ENCODE results near the gene CEP128. TPM values are rescaled to one million over a fixed set of nuclear protein-coding genes. Genes with fewer than 3 reads are reported as not detected.

The CEP128 gene
- total RNA-seq, 2 experiments from 2014 or later, result 71.9 to 137 TPM

DNA sequence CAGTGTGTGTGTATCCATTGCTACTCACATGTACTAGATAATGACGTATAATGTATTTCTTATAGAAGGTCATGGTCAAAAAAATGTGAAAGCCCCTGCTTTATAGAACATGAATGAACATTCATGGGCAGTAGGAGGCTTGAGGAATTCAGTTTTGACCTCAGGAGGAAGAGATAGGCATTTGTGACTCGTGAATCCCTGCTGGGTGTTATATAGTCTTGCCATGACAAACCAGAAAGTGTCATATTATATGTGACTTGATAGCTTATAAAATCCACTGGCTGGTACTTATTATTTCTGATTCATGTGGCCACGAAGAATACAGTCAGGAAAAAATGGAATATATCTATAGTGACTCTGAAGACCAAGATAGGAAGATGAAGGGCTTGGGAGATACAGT is 287.6 kb downstream of the CEP128 start:
- intact Hi-C loops (cut with micrococcal nuclease; ENCODE audit: unreplicated experiment), result no loop called here
- H3K79me2 ChIP-seq (ENCODE audit: insufficient read depth, low read depth, low read length), result no peaks in the 10 kb centered on the region
- CTCF ChIA-PET (ENCODE audit: unreplicated experiment), result no interaction called here
- no peaks in the 10 kb centered on the region for H3K9me3 ChIP-seq (ENCODE audit: low read length)
- H3K36me3 ChIP-seq (ENCODE audit: insufficient read depth, low read length), result no peaks in the 10 kb centered on the region
- H3K27ac ChIP-seq (ENCODE audit: low read depth, low read length, poor library complexity, severe bottlenecking), result no peak overlapping the region
- H3K4me2 ChIP-seq (ENCODE audit: low read length), result no peak overlapping the region
- TF ChIP-seq EZH2phosphoT487 (IDR thresholded peaks at IDR 0.05; ENCODE audit: borderline replicate concordance, low read depth, low read length), result no peak
- TF ChIP-seq, protein P1, sequence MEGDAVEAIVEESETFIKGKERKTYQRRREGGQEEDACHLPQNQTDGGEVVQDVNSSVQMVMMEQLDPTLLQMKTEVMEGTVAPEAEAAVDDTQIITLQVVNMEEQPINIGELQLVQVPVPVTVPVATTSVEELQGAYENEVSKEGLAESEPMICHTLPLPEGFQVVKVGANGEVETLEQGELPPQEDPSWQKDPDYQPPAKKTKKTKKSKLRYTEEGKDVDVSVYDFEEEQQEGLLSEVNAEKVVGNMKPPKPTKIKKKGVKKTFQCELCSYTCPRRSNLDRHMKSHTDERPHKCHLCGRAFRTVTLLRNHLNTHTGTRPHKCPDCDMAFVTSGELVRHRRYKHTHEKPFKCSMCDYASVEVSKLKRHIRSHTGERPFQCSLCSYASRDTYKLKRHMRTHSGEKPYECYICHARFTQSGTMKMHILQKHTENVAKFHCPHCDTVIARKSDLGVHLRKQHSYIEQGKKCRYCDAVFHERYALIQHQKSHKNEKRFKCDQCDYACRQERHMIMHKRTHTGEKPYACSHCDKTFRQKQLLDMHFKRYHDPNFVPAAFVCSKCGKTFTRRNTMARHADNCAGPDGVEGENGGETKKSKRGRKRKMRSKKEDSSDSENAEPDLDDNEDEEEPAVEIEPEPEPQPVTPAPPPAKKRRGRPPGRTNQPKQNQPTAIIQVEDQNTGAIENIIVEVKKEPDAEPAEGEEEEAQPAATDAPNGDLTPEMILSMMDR (conservative IDR thresholded peaks at IDR 0.05; ENCODE audit: low read length), result no peak
- POLR2A ChIA-PET, result no interaction called here
- H2AFZ ChIP-seq (ENCODE audit: low read length), result no peak overlapping the region
- H3K4me3 ChIP-seq (ENCODE audit: low read depth, low read length, poor library complexity, severe bottlenecking), result no peak overlapping the region
- H3K9me2 ChIP-seq (ENCODE audit: insufficient read depth, low read length), result no peaks in the 10 kb centered on the region
- DNase-seq (ENCODE audit: low spot score), result no peak
- BruUV-seq (replicated peaks), result no TSS peak
- no peaks in the 10 kb centered on the region for H4K20me1 ChIP-seq (ENCODE audit: insufficient read depth, low read length)
- no peaks in the 10 kb centered on the region for H3K4me1 ChIP-seq (ENCODE audit: insufficient read depth, low read length, poor library complexity, severe bottlenecking)

DNA sequence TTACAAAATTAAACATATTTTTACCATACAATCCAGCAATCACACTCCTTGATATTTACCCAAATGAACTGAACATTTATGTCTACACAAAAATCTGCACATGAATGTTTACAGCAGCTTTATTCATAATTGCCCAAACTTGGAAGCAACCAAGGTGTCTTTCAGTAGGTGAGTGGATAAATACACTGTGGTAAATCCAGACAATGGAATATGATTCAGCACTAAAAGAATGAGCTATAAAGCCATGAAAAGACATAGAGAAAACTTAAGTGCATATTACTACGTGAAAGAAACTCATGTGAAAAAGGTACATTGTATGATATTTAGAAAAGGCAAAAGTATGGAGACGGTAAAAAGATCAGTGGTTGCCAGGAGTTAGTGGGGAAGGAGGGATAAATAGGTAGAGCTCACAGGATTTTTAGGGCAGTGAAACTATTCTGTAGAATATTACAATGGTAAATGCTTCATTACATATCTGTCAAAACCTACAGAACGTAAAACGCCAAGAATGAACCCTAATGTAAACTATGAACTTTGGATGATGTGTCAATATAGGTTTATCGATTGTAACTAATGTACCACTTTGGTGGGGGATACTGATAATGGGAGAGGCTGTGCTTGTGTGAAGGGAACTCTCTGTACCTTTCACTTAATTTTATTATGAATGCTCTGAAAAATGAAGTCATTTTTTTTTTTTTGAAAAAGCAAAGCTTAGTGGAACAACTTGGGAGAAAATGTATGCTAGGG is 295.7 kb downstream of the CEP128 start:
- H2AFZ ChIP-seq (ENCODE audit: low read length), result no peak overlapping the region
- H3K4me3 ChIP-seq (ENCODE audit: low read depth, low read length, poor library complexity, severe bottlenecking), result no peak overlapping the region
- TF ChIP-seq, protein P1 (conservative IDR thresholded peaks at IDR 0.05; ENCODE audit: low read length), result no peak
- TF ChIP-seq EZH2phosphoT487 (IDR thresholded peaks at IDR 0.05; ENCODE audit: borderline replicate concordance, low read depth, low read length), result no peak
- H3K36me3 ChIP-seq (ENCODE audit: insufficient read depth, low read length), result no peaks in the 10 kb centered on the region
- BruUV-seq (replicated peaks), result no TSS peak
- H3K9me2 ChIP-seq (ENCODE audit: insufficient read depth, low read length), result no peaks in the 10 kb centered on the region
- H3K79me2 ChIP-seq (ENCODE audit: insufficient read depth, low read depth, low read length), result no peaks in the 10 kb centered on the region
- H4K20me1 ChIP-seq (ENCODE audit: insufficient read depth, low read length), result no peaks in the 10 kb centered on the region
- ChIA-PET POLR2A (interaction anchor here (0.6 to 1.1 kb wide), 4 partner anchors 18 to 821 kb away, joined by 3 read pairs; no protein-coding TSS in a partner anchor), CTCF (ENCODE audit: unreplicated experiment) (no interaction called here)
- H3K4me1 ChIP-seq (ENCODE audit: insufficient read depth, low read length, poor library complexity, severe bottlenecking), result no peaks in the 10 kb centered on the region
- intact Hi-C loops (cut with micrococcal nuclease; ENCODE audit: unreplicated experiment), result no loop called here
- H3K27ac ChIP-seq (ENCODE audit: low read depth, low read length, poor library complexity, severe bottlenecking), result no peak overlapping the region
- H3K4me2 ChIP-seq (ENCODE audit: low read length), result no peak overlapping the region
- DNase-seq (ENCODE audit: low spot score), result no peak
- H3K9me3 ChIP-seq (ENCODE audit: low read length), result no peaks in the 10 kb centered on the region

DNA sequence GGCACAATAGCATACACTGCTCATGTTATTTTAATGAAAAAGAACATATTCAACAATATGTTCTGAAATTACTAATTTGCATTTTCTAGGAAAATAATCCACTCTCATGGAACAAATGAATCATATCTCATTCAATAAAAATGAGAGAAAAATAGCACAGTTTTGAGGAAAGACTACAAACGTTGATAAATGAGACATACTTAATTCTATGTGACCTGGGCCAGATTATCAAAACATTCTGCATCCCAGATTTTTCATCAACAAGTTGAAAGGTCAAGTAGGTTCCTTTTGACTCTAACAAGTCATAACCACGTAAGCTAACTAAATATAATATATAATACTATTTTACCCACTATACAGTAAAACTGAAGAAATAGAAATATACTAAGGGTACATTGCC is 296.7 kb downstream of the CEP128 start:
- intact Hi-C loops (cut with micrococcal nuclease; ENCODE audit: unreplicated experiment), result no loop called here
- no peak overlapping the region for H3K4me3 ChIP-seq (ENCODE audit: low read depth, low read length, poor library complexity, severe bottlenecking)
- no peaks in the 10 kb centered on the region for H3K36me3 ChIP-seq (ENCODE audit: insufficient read depth, low read length)
- H3K4me2 ChIP-seq (ENCODE audit: low read length), result no peak overlapping the region
- ChIA-PET CTCF (ENCODE audit: unreplicated experiment) (no interaction called here), POLR2A (no interaction called here)
- no peak overlapping the region for H2AFZ ChIP-seq (ENCODE audit: low read length)
- no peaks in the 10 kb centered on the region for H3K79me2 ChIP-seq (ENCODE audit: insufficient read depth, low read depth, low read length)
- no peak overlapping the region for H3K27ac ChIP-seq (ENCODE audit: low read depth, low read length, poor library complexity, severe bottlenecking)
- DNase-seq (ENCODE audit: low spot score), result no peak
- BruUV-seq (replicated peaks), result no TSS peak
- no peaks in the 10 kb centered on the region for H3K9me3 ChIP-seq (ENCODE audit: low read length)
- TF ChIP-seq EZH2phosphoT487 (IDR thresholded peaks at IDR 0.05; ENCODE audit: borderline replicate concordance, low read depth, low read length), result no peak
- TF ChIP-seq, protein P1 (conservative IDR thresholded peaks at IDR 0.05; ENCODE audit: low read length), result no peak
- H4K20me1 ChIP-seq (ENCODE audit: insufficient read depth, low read length), result no peaks in the 10 kb centered on the region
- no peaks in the 10 kb centered on the region for H3K4me1 ChIP-seq (ENCODE audit: insufficient read depth, low read length, poor library complexity, severe bottlenecking)
- H3K9me2 ChIP-seq (ENCODE audit: insufficient read depth, low read length), result no peaks in the 10 kb centered on the region

All from OCI-LY7 (cell line).